GM12878 (cell line): ENCODE results near the gene APPBP2. TPM values are rescaled to one million over a fixed set of nuclear protein-coding genes. Genes with fewer than 3 reads are reported as not detected.
A peak's percentile ranks its signal among the peaks of the same experiment; 100 is the strongest.

Source experiments
- ATAC-seq: fragments of 200-7000 bp; cut with Tn5 transposase; 3 replicates; pipeline ENCODE4 v1.9.1; 2020; ENCODE audit warnings: mild to moderate bottlenecking, moderate library complexity
- BruUV-seq: library from RNA; stranded (reverse); fragments of 400-500 nt; replicated peaks from 2 replicates; lab custom pipeline; 2021; lab: Mats Ljungman, UMichigan
- CTCF ChIA-PET: fragments of 300-600 bp; sonication (Branson Sonifier 250); formaldehyde crosslinking; extraction: SDS; loops from one replicate; lab custom pipeline; 2021; ENCODE audit warnings: inconsistent platforms; lab: Yijun Ruan, JAX
- POLR2A ChIA-PET: fragments of 350-600 bp; formaldehyde crosslinking; extraction: SDS; loops from one replicate; lab custom pipeline; 2021; ENCODE audit warnings: inconsistent platforms; lab: Charles Lee
- RAD21 ChIA-PET: fragments of 300-600 bp; sonication (Branson Sonifier 250); formaldehyde crosslinking; loops from one replicate; lab custom pipeline; 2023; ENCODE audit warnings: antibody characterized with exemption; ENCODE audit not compliant: unreplicated experiment; lab: Charles Lee
- SMC1A ChIA-PET: fragments of 300-600 bp; sonication (Branson Sonifier 250); formaldehyde crosslinking; loops from one replicate; lab custom pipeline; 2023; ENCODE audit not compliant: unreplicated experiment, uncharacterized antibody; lab: Charles Lee
- DNase-seq: peaks from one replicate; pipeline ENCODE4 v3.0.0-alpha.2; 2011; ENCODE audit warnings: low read depth, low spot score
- FAIRE-seq: peaks from 3 replicates; lab custom pipeline; 2011; peaks lifted over from hg19 to GRCh38; lab: Jason Lieb, UNC
- H2AFZ ChIP-seq: 2 replicates; pipeline ENCODE4 v1.6.0; 2011; ENCODE audit warnings: low read depth, low read length, control low read depth; ENCODE audit not compliant: control insufficient read depth
- H3K27ac ChIP-seq: 2 replicates; pipeline ENCODE4 v1.5.1; 2011; ENCODE audit warnings: control low read depth; ENCODE audit not compliant: control insufficient read depth, insufficient read depth
- H3K27me3 ChIP-seq, 2 experiments: replicated peaks in 1 of 2; 2 replicates each; pipeline versions ENCODE4 v1.6.0 to v1.6.1; 2011; ENCODE audit warnings: low read length in 1 of 2; ENCODE audit not compliant: control insufficient read depth in 2 of 2, insufficient read depth in 2 of 2
- H3K36me3 ChIP-seq, 2 experiments: 2 replicates each; pipeline ENCODE4 v1.5.1; 2011; ENCODE audit warnings: low read length in 1 of 2; ENCODE audit not compliant: control insufficient read depth in 2 of 2, insufficient read depth in 2 of 2
- H3K4me1 ChIP-seq: 2 replicates; pipeline ENCODE4 v1.6.1; 2011; ENCODE audit warnings: mild to moderate bottlenecking, low read length, moderate library complexity, mixed read lengths; ENCODE audit not compliant: control insufficient read depth, insufficient read depth
- H3K4me2 ChIP-seq: 2 replicates; pipeline ENCODE4 v1.6.0; 2011; ENCODE audit warnings: control low read depth; ENCODE audit not compliant: control insufficient read depth, insufficient read depth
- H3K4me3 ChIP-seq: fragments of 200-600 bp; sonication (generic); 2 replicates; pipeline ENCODE4 v1.5.1; 2016
- H3K79me2 ChIP-seq: 2 replicates; pipeline ENCODE4 v1.6.0; 2011; ENCODE audit warnings: low read length; ENCODE audit not compliant: control insufficient read depth, insufficient read depth
- H3K9ac ChIP-seq: 2 replicates; pipeline ENCODE4 v1.8.0; 2011; ENCODE audit warnings: low read length, control low read depth, mixed read lengths; ENCODE audit not compliant: control insufficient read depth, insufficient read depth
- H3K9me3 ChIP-seq: replicated peaks from 3 replicates; pipeline ENCODE4 v1.5.1; 2011; ENCODE audit warnings: mild to moderate bottlenecking, low read length; ENCODE audit not compliant: control insufficient read depth, insufficient read depth
- H4K20me1 ChIP-seq: 2 replicates; pipeline ENCODE4 v1.6.0; 2011; ENCODE audit not compliant: control insufficient read depth, insufficient read depth
- BACH1 ChIP-seq: fragments of 450-650 bp; IDR thresholded peaks from 2 replicates; pipeline ENCODE4 v1.6.1; 2017; ENCODE audit warnings: mild to moderate bottlenecking, borderline replicate concordance
- BRCA1 ChIP-seq: IDR thresholded peaks from 2 replicates; pipeline ENCODE4 v1.6.1; 2011; ENCODE audit warnings: low read depth, low read length, improper control_type of control experiment
- HCFC1 ChIP-seq: fragments of 150-350 bp; IDR thresholded peaks from 2 replicates; pipeline ENCODE4 v1.6.1; 2014; ENCODE audit warnings: low read length
- LARP7 ChIP-seq: fragments of 450-650 bp; IDR thresholded peaks from 2 replicates; pipeline ENCODE4 v1.6.1; 2017; ENCODE audit warnings: mild to moderate bottlenecking
- PAX5 ChIP-seq: IDR thresholded peaks from 2 replicates; pipeline ENCODE4 v1.6.1; 2011; ENCODE audit warnings: low read depth, low read length, borderline replicate concordance
- SRF ChIP-seq, 2 experiments: IDR thresholded peaks; 2 replicates each; pipeline ENCODE4 v1.6.1; 2011; ENCODE audit warnings: low read depth in 2 of 2, low read length in 2 of 2, mild to moderate bottlenecking in 1 of 2, moderate library complexity in 1 of 2
- ZNF207 ChIP-seq: fragments of 450-650 bp; IDR thresholded peaks from 2 replicates; pipeline ENCODE4 v1.6.1; 2014; ENCODE audit warnings: antibody characterized with exemption, mild to moderate bottlenecking, borderline replicate concordance
- WGBS: methylation state at CpG from one replicate; pipeline ENCODE4 v1.1.6; 2016; ENCODE audit warnings: low lambda C conversion rate; ENCODE audit not compliant: insufficient replicate concordance, insufficient coverage; ENCODE audit errors: missing lambda C conversion rate; 5-methylcytosine and 5-hydroxymethylcytosine counted together
- in situ Hi-C: fragments of 300-500 bp; cut with MboI; formaldehyde crosslinking; loops from 9 replicates; pipeline ENCODE4 v1.14.3; 2018; ENCODE audit warnings: mixed read lengths
- intact Hi-C: fragments of 100-400 bp; cut with micrococcal nuclease; formaldehyde crosslinking; loops from one replicate; pipeline ENCODE4 v1.14.2; 2022; ENCODE audit not compliant: unreplicated experiment
- polyA plus RNA-seq, 11 experiments: library from polyadenylated mRNA; depleted of rRNA in 4 of 11; unstranded in 6 of 11; stranded (reverse) in 5 of 11; fragments of >200 nt; fragmentation: Nextera tagmentation in 4 of 11; fragmentation: Illumina TruSeq in 1 of 11; extraction: Ambion mirVana in 4 of 11; extraction: Trizol in 1 of 11; gene quantifications; 1 replicate in 1 of 11; 2 replicates in 10 of 11; pipeline versions ENCODE4 v1.2.1 to v1.2.3, GENCODE V29; 2011 to 2016; ENCODE audit warnings: inconsistent platforms in 2 of 11, missing spikeins in 2 of 11, low read depth in 1 of 11
- total RNA-seq, 4 experiments: library from RNA; depleted of rRNA in 3 of 4; stranded (reverse); fragments of >200 nt in 3 of 4; fragmentation: Illumina TruSeq in 1 of 4; extraction: Trizol in 1 of 4; gene quantifications; 2 replicates each; pipeline versions ENCODE4 v1.2.1 to v1.2.3, GENCODE V29; 2013 to 2021
- TF ChIP-seq, protein P1 (sequence below): IDR thresholded peaks from 2 replicates; pipeline ENCODE4 v1.6.1; 2011; ENCODE audit warnings: low read depth, low read length, improper control_type of control experiment, borderline replicate concordance
- TF ChIP-seq, protein P2 (sequence below): fragments of 450-650 bp; IDR thresholded peaks from 2 replicates; pipeline ENCODE4 v1.6.1; 2017; ENCODE audit warnings: mild to moderate bottlenecking, low read depth, inconsistent platforms; ENCODE audit not compliant: poor library complexity, severe bottlenecking
- TF ChIP-seq, protein P3 (sequence below): IDR thresholded peaks from 2 replicates; pipeline ENCODE4 v1.6.1; 2012; ENCODE audit warnings: low read depth, low read length, improper control_type of control experiment
- TF ChIP-seq, protein P4 (sequence below): fragments of 450-650 bp; IDR thresholded peaks from 2 replicates; pipeline ENCODE4 v1.6.1; 2016; ENCODE audit warnings: mild to moderate bottlenecking
- TF ChIP-seq, protein P5 (sequence below), 3 experiments: IDR thresholded peaks in 2 of 3; conservative IDR thresholded peaks in 1 of 3; 2 replicates each; pipeline ENCODE4 v1.5.1; 2011; ENCODE audit warnings: low read depth in 3 of 3, low read length in 3 of 3, mild to moderate bottlenecking in 3 of 3, control low read depth in 2 of 3, moderate library complexity in 2 of 3, inconsistent platforms in 1 of 3, mixed read lengths in 1 of 3; ENCODE audit not compliant: control insufficient read depth in 2 of 3, insufficient read depth in 1 of 3; ENCODE audit errors: extremely low read depth in 1 of 3

APPBP2 gene
- total and polyA plus RNA-seq, 10 of the 15 experiments (the other 5 are each of a cell fraction or from before 2014, with no cell fraction given) = 4.3 to 30.8 (median 13.1) TPM

DNA sequence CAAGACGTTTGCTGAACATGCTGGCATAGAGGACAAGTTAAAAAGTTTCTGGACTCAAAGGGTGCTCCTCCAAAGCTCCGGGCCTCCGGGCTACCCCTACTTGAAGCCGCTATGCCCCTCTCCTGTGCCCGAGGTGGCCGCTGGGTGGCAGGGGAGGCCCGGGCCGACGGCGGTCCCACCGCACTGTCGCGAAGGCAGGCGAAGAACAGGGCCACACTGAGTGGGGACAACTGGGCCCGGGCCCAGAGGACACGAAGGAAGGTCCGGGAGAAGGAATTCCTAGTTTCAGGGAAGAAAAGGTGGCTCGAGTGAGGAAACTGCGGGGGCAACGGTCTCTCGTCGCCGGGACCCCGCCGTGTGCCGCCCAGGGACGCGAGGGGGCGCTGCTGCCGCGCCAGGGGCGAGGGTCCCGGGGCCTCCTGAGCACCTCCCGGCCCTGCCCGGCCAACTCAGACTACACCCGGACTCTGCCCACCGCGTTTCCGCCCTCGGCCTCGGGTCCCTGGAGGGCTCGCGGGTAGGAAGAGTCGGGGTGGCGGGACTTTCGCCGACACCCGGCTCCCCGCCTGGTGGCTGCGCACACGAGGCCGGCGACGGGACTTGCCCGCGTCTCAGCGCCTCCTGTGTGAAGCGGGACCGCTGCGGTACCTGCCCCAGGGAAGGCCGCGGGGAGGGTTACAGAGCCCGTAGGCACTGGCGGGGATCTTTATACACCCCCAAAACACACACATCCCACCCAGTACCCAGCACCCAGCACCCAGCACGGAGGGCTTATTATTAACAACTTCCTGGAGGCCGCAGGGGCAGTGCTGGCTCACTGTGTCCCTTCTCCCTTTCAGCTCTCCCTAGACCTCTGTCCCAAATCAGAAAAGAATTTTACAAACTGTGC is 104.5 kb downstream of the APPBP2 start:
- peak overlapping the region; percentile 78 for H3K4me2 ChIP-seq
- H3K27me3 ChIP-seq = no peaks in the 10 kb centered on the region
- H3K9me3 ChIP-seq = no peaks in the 10 kb centered on the region
- H3K36me3 ChIP-seq = no peaks in the 10 kb centered on the region
- H4K20me1 ChIP-seq = no peaks in the 10 kb centered on the region
- peak overlapping the region; percentile 61 for H3K4me3 ChIP-seq
- H3K27ac ChIP-seq = no peak overlapping the region
- peak; percentile 83 for FAIRE-seq
- ChIA-PET CTCF (interaction anchor here (0.5 to 2.8 kb wide), 15 partner anchors 18 to 287 kb away, joined by 3 to 6 read pairs (median 3); no protein-coding TSS in a partner anchor), POLR2A (no interaction called here), RAD21 (interaction anchor here (0.5 to 1.0 kb wide), 4 partner anchors 13 to 217 kb away, joined by 3 to 6 read pairs (median 3); no protein-coding TSS in a partner anchor), SMC1A (interaction anchor here (1.0 kb wide), 2 partner anchors 10 to 190 kb away, joined by 4 to 5 read pairs; no protein-coding TSS in a partner anchor)
- WGBS = 2% methylated on average over 54 of the region's 66 CpGs
- H3K9ac ChIP-seq = peak overlapping the region; percentile 74
- intact Hi-C loops (loop anchor here (1.0 to 5.0 kb wide), 3 partner anchors 146 to 217 kb away; no protein-coding TSS in a partner anchor), in situ Hi-C loops (loop anchor here (5.0 to 10.0 kb wide), 2 partner anchors 216 to 277 kb away; partner anchors contain the start of gene CA4)
- no peaks in the 10 kb centered on the region for H3K79me2 ChIP-seq
- no peak for DNase-seq
- peak; percentile 99 for ATAC-seq
- peak overlapping the region; percentile 96 for H2AFZ ChIP-seq
- no TSS peak for BruUV-seq
- H3K4me1 ChIP-seq = no peaks in the 10 kb centered on the region
- TF ChIP-seq, protein P1, sequence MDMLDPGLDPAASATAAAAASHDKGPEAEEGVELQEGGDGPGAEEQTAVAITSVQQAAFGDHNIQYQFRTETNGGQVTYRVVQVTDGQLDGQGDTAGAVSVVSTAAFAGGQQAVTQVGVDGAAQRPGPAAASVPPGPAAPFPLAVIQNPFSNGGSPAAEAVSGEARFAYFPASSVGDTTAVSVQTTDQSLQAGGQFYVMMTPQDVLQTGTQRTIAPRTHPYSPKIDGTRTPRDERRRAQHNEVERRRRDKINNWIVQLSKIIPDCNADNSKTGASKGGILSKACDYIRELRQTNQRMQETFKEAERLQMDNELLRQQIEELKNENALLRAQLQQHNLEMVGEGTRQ = no peak
- TF ChIP-seq HCFC1 = no peak
- TF ChIP-seq, protein P2, sequence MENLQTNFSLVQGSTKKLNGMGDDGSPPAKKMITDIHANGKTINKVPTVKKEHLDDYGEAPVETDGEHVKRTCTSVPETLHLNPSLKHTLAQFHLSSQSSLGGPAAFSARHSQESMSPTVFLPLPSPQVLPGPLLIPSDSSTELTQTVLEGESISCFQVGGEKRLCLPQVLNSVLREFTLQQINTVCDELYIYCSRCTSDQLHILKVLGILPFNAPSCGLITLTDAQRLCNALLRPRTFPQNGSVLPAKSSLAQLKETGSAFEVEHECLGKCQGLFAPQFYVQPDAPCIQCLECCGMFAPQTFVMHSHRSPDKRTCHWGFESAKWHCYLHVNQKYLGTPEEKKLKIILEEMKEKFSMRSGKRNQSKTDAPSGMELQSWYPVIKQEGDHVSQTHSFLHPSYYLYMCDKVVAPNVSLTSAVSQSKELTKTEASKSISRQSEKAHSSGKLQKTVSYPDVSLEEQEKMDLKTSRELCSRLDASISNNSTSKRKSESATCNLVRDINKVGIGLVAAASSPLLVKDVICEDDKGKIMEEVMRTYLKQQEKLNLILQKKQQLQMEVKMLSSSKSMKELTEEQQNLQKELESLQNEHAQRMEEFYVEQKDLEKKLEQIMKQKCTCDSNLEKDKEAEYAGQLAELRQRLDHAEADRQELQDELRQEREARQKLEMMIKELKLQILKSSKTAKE = no peak
- TF ChIP-seq, protein P3, sequence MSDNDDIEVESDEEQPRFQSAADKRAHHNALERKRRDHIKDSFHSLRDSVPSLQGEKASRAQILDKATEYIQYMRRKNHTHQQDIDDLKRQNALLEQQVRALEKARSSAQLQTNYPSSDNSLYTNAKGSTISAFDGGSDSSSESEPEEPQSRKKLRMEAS = peak; percentile 60; the same call in 1 of the 2 replicates
- TF ChIP-seq, protein P4, sequence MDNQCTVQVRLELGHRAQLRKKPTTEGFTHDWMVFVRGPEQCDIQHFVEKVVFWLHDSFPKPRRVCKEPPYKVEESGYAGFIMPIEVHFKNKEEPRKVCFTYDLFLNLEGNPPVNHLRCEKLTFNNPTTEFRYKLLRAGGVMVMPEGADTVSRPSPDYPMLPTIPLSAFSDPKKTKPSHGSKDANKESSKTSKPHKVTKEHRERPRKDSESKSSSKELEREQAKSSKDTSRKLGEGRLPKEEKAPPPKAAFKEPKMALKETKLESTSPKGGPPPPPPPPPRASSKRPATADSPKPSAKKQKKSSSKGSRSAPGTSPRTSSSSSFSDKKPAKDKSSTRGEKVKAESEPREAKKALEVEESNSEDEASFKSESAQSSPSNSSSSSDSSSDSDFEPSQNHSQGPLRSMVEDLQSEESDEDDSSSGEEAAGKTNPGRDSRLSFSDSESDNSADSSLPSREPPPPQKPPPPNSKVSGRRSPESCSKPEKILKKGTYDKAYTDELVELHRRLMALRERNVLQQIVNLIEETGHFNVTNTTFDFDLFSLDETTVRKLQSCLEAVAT = peak; percentile 58; the same call in 1 of the 2 replicates
- 0 out of 2 replicates have a peak, but pooled peaks have one; percentile 4 for TF ChIP-seq PAX5
- TF ChIP-seq SRF (IDR thresholded peaks at IDR 0.05; ENCODE audit: low read depth in 2 of 2, low read length in 2 of 2) = no peak
- TF ChIP-seq LARP7 = peak; percentile 83; the same call in 1 of the 2 replicates
- TF ChIP-seq, protein P5, sequence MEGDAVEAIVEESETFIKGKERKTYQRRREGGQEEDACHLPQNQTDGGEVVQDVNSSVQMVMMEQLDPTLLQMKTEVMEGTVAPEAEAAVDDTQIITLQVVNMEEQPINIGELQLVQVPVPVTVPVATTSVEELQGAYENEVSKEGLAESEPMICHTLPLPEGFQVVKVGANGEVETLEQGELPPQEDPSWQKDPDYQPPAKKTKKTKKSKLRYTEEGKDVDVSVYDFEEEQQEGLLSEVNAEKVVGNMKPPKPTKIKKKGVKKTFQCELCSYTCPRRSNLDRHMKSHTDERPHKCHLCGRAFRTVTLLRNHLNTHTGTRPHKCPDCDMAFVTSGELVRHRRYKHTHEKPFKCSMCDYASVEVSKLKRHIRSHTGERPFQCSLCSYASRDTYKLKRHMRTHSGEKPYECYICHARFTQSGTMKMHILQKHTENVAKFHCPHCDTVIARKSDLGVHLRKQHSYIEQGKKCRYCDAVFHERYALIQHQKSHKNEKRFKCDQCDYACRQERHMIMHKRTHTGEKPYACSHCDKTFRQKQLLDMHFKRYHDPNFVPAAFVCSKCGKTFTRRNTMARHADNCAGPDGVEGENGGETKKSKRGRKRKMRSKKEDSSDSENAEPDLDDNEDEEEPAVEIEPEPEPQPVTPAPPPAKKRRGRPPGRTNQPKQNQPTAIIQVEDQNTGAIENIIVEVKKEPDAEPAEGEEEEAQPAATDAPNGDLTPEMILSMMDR (IDR thresholded peaks at IDR 0.05 in 2 of 3, conservative IDR thresholded peaks at IDR 0.05 in 1 of 3; ENCODE audit: control insufficient read depth in 2 of 3, extremely low read depth in 1 of 3, insufficient read depth in 1 of 3, low read depth in 3 of 3, low read length in 3 of 3) = peak; percentile 57 to 94 (median 90)
- TF ChIP-seq BRCA1 = no peak
- TF ChIP-seq BACH1 = 0 out of 2 replicates have a peak, but pooled peaks have one; percentile 46
- peak; percentile 78 for TF ChIP-seq ZNF207
